GM18499 (cell line): ENCODE data around the gene SIGLECL1.
"Not testable (repeated sequence)": the region's sequence is repeated elsewhere in the genome, so short reads cannot be mapped to it uniquely, and the experiment has no call there.

Experiments used
- ATAC-seq: cut with Tn5 transposase; IDR thresholded peaks from one replicate; pipeline ENCODE4 v1.9.1; 2021; ENCODE audit warnings: moderate number of reproducible peaks; ENCODE audit not compliant: insufficient read depth, unreplicated experiment

SIGLECL1 gene

DNA sequence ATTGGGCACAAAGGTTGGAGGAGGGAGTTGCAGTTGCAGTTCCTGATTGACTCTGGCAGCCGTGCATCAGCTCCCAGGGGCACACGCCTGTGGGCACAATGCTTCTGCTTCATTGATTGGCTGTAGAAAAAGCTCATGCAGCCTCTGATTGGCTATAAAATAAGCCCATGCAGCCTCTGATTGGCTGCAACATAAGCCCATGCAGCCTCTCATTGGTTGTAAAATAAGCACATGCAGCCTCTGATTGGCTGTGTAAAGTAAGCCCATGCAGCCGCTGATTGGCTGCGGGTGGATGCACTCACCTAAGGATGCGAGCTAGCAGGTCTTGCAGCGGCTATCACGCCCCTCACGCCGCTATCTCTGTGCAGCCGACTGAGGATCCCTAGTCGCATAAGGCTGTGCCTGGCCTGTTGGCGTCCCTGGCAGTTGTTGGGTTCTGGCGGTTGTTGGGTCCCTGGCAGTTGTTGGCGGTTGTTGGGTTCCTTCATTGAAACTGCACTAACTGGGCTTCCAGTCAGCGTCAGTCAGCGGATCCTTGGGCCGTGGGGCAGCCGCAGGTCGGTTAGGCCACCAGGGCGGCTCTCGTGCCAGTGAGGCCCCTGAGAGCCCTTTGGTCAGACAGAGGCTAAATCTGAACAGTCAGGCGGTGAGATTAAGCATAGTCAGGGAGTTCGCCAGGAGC is at the start of gene SIGLECL1:
Gene SIGLECL1, plus strand, starts transcription at position 295 of the 682 bp plus-strand sequence. CDS start 12,993 bp downstream, outside the sequence.
- no peak for ATAC-seq

DNA sequence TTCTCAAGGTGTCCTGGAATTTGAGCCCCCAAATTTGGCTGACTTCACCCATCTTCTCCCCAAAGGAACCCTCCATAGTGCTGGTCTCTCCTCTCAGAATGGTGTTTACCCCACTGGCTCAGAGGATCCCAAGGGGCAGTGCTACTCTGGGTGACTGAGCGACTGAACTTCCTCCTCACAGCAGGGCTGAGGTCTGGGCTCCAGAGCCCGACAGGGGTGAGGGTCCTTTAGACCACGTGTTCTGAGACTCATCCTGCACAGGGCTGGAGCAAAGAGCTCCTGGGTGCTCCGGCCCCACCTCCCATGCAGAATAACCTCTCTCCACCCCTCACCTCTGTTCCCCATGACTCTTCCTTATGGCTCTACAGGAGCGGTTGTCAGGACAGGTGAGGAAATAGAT is 49.2 kb upstream of the SIGLECL1 start:
- ATAC-seq = no peak

DNA sequence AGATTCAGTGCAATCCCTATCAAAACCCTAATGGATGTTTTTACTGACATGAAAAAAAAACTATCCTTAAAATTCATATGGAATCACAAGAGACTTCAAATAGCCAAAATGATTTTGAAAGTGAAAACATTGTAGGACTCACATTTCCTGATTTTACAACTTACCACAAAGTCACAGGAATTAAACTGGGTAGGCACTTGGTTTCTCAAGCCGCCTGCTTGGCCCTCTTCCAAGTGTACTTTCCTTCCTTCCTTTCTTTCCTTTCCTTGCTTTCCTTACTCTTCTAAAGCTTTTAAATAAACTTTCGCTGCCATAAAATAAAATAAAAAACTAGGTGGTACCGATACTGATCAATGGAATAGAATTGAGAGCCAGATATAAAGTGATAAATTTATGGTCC is 47.0 kb upstream of the SIGLECL1 start:
- ATAC-seq = no peak

DNA sequence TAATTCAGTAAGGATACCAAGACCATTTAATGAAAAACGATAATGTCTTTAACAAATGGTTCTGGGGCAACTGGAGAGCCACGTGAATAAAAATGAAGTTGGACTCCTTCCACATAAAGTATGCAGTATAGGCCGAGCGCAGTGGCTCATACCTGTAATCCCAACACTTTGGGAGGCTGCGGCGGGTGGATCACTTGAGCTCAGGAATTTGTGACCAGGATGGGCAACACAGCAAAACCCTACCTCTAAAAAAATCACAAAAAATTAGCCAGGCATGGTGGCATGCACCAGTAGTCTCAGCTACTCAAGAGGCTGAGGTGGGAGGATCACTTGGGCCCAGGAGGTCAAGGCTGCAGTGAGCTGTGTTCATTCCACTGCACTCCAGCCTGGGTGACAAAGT is 46.6 kb upstream of the SIGLECL1 start:
- no peak for ATAC-seq

DNA sequence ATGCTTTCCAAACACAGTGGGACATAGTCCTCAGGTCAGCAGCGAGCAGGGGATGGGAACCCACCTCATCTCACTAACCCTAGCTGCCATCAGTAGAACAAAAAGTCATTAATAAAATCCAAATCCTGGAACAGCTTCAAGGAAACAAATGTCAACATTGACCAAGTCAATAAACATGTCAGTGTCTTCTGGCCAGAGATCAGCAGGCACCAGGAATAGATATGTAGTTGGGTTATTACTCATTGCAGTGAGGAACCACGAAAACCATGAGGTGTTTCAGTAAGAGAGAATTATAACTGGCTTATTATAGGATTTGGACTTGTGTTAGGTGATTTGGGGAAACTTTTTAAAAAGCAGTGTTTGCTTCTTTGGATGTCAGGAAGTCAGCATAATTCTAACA is 43.1 kb upstream of the SIGLECL1 start:
- ATAC-seq = no peak

DNA sequence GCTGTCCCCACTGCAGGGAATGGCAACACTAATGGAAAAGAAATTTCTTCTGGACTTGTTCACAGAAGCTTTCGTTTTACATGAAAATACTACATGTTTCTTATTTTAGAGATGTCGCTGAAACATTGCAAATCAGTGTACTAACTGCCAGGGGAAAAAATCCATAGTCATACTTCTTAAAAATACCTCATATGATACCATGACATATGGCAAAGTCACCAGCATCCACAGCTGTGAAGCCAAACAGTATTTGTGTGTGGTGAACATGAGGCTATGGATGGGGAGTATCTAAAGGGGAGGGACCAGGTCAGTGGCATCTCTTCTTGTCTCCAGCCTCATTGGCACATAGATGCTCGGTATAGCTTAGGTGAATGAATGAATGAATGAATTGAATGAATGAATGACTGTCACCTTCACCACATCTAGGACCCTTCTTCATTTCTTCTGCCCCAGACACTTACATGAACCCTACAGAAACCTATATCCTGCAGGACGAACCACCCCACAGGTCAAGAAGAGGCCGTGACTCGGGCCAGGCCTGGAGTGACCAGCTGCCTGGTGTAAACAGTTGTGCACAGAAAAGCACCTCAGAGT is 40.6 kb upstream of the SIGLECL1 start:
- ATAC-seq = no peak

DNA sequence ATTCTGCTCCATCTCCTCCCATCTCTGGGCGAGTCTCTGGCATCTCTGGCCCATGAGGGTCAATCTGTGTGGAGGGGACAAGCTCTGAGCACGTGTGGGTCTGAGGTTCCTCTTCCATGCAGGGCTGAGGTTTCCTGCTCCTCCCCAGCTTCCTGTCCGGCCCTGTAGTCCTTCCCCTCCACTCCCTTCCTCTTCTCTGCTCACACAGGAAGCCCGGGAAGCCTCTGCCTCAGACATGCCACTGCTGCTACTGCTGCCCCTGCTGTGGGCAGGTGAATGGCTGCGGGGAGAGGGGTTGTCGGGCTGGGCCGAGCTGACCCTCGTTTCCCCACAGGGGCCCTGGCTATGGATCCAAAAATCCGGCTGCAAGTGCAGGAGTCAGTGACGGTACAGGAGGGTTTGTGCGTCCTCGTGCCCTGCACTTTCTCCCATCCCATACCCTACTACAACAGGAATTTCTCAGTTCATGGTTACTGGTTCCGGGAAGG is 40.0 kb upstream of the SIGLECL1 start:
- ATAC-seq = not testable (repeated sequence)

DNA sequence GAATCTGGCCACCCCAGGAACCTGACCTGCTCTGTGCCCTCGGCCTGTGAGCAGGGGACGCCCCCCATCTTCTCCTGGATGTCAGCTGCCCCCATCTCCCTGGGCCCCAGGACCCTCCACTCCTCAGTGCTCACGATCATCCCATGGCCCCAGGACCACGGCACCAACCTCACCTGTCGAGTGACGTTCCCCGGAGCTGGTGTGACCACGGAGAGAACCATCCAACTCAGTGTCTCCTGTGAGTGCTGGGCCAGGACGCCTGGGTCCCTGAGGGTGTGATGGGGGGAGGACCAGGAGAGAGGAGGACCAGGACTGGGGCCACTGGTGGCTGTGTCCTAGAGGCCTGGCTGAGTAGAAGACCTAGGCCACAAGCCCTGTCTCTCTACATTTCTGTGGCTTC is 39.0 kb upstream of the SIGLECL1 start:
- ATAC-seq = no peak

DNA sequence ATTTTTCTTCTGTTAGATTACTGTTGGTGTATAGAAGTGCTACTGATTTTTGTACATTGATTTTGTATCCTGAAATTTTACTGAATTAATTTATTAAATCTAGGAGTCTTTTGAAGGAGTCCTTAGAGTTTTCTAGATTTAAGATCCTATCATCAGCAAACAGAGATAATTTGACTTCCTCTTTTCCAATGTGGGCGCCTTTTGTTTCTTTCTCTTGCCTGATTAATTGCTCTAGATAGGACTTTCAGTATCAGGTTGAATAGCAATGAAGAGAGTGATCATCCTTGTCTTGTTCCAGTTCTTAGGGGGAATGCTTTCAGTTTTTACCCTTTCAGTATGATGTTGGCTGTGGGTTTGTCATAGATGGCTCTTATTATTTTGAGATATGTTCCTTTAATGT is 31.6 kb upstream of the SIGLECL1 start:
- ATAC-seq = no peak

DNA sequence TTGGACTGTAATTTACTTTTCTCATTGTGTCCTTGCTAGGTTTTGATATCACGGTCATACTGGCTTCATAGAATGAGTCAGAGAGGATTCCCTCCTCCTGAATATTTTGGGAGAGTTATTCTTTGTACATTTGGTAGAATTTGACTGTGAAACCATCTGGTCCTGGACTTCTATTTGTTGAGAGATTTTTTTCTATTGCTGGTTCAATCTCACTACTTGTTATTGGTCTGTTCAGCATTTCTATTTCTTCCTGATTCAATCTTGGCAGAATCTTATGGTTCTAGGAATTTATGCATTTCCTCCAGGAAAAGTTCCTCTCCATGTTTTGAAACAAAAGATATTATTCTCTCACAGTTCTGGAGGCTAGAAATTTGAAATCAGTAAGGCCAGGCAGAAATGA is 30.9 kb upstream of the SIGLECL1 start:
- ATAC-seq = no peak

DNA sequence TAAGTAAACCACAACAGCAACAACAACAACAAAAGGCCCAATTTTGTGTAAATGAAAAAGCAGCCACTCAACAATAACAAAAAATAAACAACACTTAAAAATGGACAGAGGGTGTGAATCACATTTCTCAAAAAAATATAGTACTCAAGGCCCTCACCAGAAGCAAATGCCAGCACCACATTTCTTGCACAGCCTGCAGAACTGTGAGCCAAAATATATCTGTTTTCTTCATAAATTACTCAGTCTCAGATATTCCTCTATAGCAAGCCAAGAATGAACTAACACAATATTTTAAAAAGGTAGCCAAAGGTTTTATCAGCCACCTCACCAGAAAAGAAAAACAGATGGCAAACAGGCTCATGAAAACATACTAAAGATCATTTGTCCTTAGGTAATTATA is 29.9 kb upstream of the SIGLECL1 start:
- no peak for ATAC-seq

DNA sequence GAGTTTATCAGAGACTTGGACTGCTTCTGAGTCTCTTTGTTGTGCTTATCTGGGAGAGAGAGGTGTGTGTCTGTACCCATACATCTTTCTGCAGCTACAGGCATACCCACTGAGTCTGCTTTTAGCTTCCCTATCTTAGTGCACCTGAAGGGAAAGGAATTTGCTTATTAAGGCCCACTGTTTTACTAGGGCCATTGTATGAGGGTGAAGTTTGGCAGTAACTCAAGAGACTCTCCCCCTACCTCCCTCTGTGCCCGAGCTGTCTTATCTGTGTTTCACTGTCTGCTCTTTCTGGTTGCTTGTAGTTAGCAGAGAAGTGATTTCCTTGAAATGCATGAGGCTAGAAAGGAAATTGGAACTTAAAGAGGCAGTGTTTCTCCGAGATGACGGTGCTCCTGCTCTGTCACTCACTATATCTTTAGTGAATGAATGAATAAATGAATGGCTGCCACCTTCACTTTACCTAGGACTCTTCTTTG is 26.7 kb upstream of the SIGLECL1 start:
- ATAC-seq = no peak

DNA sequence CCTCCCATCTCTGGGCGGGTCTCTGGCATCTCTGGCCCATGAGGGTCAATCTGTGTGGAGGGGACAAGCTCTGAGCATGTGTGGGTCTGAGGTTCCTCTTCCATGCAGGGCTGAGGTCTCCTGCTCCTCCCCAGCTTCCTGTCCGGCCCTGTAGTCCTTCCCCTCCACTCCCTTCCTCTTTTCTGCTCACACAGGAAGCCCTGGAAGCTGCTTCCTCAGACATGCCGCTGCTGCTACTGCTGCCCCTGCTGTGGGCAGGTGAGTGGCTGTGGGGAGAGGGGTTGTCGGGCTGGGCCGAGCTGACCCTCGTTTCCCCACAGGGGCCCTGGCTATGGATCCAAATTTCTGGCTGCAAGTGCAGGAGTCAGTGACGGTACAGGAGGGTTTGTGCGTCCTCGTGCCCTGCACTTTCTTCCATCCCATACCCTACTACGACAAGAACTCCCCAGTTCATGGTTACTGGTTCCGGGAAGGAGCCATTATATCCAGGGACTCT is 25.9 kb upstream of the SIGLECL1 start, which contains the start of gene CD33:
Gene CD33, plus strand, starts transcription at position 183 of the 496 bp plus-strand sequence. Its CDS starts 39 bp downstream, at position 222.
- not testable (repeated sequence) for ATAC-seq

DNA sequence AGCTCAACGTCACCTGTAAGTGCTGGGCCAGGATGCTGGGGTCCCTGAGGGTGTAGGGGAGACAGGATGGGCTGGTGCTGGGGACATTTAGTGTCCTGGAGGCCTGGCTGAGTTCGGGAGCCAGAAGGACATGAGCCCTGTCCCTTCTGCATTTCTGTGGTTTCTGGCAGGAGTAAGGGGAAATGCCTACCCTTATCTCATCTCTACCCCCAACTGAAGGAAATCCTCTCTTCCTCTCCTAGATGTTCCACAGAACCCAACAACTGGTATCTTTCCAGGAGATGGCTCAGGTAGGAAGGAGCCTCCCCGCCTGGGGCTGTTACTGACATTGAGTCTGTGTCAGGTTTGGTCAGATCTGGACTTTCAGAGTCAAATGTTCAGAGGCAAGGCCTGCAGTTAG is 24.8 kb upstream of the SIGLECL1 start:
- no peak for ATAC-seq

DNA sequence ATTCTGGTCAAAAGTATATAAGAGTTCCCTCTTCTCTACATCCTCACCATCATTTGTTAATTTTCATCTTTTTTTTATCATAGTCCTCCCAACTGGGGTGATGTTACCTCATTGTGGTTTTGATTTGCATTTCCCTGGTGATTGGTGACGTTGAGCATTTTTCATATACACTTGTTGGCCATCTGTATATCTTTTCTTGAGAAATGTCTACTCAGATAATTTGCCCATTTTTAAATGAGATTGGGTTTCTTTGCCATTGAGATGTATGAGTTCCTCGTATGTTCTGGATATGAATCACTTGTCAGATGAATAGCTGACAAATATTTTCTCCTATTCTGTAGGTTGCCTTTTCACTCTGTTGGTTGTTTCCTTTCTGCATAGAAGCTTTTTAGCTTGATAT is 23.6 kb upstream of the SIGLECL1 start:
- no peak for ATAC-seq

DNA sequence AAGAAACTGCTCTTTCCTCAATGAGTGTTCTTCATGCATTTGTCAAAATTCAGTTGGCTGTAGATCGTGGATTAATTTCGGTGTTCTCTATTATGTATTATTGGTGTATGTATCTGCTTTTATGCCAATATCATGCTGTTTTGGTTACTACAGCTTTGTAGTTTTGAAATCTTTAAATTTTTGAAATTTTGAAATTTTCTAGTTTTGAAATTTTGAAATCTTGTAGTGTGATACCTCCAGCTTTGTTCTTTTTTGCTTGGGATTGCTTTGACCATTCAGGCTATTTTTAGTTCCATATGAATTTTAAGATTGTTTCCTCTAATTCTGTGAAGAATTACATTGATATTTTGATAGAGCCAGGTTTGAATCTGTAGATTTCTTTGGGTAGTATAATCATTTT is 22.9 kb upstream of the SIGLECL1 start:
- no peak for ATAC-seq

DNA sequence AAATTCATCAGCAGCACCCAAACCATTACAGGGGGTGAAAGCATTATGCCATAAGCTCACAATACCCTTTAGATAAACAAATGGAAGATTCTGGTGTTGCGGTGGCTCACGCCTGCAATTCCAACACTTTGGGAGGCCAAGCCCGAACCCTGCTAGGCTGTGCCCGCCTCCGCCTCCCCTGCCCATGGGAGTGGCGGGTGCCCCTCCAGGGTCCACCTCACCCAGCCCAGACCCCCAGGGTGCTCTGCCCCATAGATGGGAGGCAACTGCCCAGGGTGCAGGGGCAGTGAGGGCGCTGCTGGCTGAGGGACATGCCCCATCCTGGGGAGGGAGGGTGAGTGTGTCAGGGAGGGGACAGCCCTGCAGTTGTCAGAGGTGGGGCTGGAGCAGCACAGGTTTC is 10.0 kb upstream of the SIGLECL1 start:
- ATAC-seq = no peak

DNA sequence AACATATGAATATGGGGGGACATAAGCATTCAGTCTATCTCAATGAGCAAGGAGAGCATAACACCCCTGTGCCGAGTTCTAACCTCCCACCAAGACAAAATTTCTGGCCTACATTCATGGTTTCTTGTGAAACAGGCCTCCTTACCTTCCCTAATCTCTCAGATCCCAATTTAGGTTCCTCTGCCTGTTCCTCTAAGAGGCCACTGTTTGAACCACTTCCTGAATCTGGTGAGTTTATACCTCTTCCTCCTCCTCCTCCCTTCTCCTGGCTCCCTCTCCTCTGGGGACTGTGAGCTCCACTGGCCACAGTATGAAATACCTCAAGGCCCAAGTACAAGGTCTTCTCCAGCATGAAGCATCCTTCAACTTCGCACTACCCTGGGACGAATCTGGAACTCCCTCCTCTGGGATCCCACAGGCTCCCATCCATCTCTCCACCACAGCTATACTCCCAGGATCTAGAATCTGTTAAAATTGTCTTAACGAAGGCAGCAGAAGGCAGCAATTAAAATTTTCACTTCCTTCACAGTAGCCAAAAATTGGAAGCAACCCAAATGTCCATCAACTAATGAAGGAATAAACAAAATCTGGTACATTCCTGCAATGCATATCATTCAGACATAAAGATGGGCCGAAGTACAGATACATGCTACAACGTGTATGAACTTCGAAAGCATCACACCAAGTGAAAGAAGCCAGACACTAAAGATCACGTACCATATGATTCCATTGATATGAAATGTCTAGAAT is 7.8 kb upstream of the SIGLECL1 start:
- no peak for ATAC-seq

DNA sequence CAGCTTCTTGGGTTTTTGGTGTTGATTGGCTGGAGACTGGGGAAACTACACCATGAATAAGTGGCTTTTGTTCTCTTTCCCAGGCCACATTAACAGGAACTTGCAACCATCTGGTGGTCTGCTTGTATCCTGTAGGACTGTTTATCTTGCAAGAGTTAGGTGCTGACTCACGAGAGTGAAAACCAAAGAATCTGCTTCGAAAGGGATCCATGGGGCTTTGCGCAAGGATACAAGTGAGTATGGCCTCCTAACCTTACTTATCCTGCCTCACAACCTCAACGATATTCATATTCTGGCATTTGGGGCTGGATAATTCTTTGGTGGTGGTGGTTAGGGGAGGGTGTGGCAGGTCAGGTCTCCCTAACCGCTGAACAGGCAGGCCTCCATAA is 4.7 kb upstream of the SIGLECL1 start:
- no peak for ATAC-seq

DNA sequence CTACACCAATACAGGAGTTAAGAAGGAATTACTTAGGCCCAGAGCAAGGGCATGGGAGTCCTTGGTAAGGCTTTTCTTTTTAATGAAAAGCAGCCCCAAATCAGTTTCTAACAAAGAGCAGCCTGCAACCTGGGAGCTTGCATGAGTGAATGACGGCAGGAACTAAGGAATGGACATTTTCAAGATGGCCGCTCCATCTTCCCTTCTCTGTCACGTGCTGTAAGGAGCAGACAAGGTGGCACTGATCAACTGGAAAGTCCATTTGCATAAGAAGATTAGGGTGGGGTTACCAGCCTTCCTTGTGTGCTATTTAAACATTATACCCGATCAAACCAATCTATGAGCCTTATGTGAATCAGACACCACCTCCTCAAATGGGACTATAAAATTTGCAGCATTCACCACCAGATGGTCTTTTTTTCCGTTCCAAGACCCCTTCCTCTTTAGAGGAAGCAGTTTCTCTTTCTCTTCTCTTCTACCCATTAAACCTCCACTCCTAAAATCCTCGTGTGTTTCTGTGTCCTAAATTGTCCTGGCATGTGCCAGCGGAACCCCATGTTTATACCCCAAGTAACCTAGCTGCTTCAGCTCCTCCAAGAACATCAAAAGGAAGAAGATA is 2.8 kb upstream of the SIGLECL1 start:
- no peak for ATAC-seq

DNA sequence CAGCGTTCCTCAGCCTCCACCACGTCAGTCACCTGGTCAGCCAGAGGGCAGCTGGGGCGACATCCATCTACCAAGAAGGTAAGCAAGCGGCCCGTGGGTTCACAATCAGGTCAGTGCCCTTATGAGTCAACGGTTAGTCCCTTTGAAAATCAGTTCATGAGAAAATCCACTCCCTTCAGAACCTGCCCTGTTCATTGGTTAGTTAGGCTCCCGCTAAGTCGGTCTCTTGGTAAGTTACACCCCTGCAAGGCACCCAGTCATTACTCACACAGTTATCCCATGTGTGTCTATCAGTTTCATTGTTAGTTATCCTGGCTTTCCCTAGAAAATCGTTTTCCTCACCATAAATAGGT is 564 bp downstream of the SIGLECL1 start:
- ATAC-seq = no peak
